GM18951 (cell line): ENCODE measurements around the gene LPP.
"Not testable (repeated sequence)": the region's sequence is repeated elsewhere in the genome, so short reads cannot be mapped to it uniquely, and the experiment has no call there.

Experiments used
- POLR2A ChIP-seq: IDR thresholded peaks from 4 replicates; pipeline ENCODE4 v1.6.1; 2011; ENCODE audit warnings: mild to moderate bottlenecking; ENCODE audit not compliant: insufficient read length, insufficient read depth; ENCODE audit errors: extremely low read depth
- in situ Hi-C: fragments of 300-500 bp; cut with MboI; formaldehyde crosslinking; loops from one replicate; pipeline ENCODE4 v1.12.0; 2022; ENCODE audit warnings: low sequenced_read_pairs, mixed read lengths, inconsistent platforms; ENCODE audit not compliant: unreplicated experiment

The LPP gene

GRCh38 chr3:188431553-188431952 lies 277.6 kb downstream of the LPP start:
- in situ Hi-C loops = no loop called here
- TF ChIP-seq POLR2A = no peak

GRCh38 chr3:188432802-188433520 lies 279.0 kb downstream of the LPP start:
- in situ Hi-C loops = no loop called here
- TF ChIP-seq POLR2A = no peak

GRCh38 chr3:188433521-188434150 lies 279.7 kb downstream of the LPP start:
- in situ Hi-C loops = no loop called here
- TF ChIP-seq POLR2A = no peak

- in situ Hi-C loops = no loop called here
- TF ChIP-seq POLR2A = no peak
Measured at GRCh38 chr3:188434594-188434993, 280.6 kb downstream of the LPP start.

- TF ChIP-seq POLR2A = no peak
- in situ Hi-C loops = no loop called here
Measured at GRCh38 chr3:188435266-188435665, 281.3 kb downstream of the LPP start.

GRCh38 chr3:188437926-188438325 lies 284.0 kb downstream of the LPP start:
- TF ChIP-seq POLR2A = no peak
- in situ Hi-C loops = no loop called here

GRCh38 chr3:188439080-188439479 lies 285.1 kb downstream of the LPP start:
- in situ Hi-C loops = no loop called here
- TF ChIP-seq POLR2A = no peak

- TF ChIP-seq POLR2A = no peak
- in situ Hi-C loops = no loop called here
Measured at GRCh38 chr3:188440340-188440972, 286.5 kb downstream of the LPP start.

GRCh38 chr3:188442430-188442829 lies 288.5 kb downstream of the LPP start:
- TF ChIP-seq POLR2A = no peak
- in situ Hi-C loops = no loop called here

GRCh38 chr3:188445175-188445574 lies 291.2 kb downstream of the LPP start:
- in situ Hi-C loops = not testable (repeated sequence)

GRCh38 chr3:188446014-188446413 lies 292.1 kb downstream of the LPP start:
- in situ Hi-C loops = no loop called here
- TF ChIP-seq POLR2A = no peak

- no peak for TF ChIP-seq POLR2A
- in situ Hi-C loops = no loop called here
Measured at GRCh38 chr3:188446766-188447165, 292.8 kb downstream of the LPP start.

- TF ChIP-seq POLR2A = no peak
- in situ Hi-C loops = no loop called here
Measured at GRCh38 chr3:188448813-188449212, 294.9 kb downstream of the LPP start.

GRCh38 chr3:188449421-188449820 lies 295.5 kb downstream of the LPP start:
- in situ Hi-C loops = no loop called here
- no peak for TF ChIP-seq POLR2A
